ENCODE results near the gene ITGAL. TPM values are rescaled to one million over a fixed set of nuclear protein-coding genes. Genes with fewer than 3 reads are reported as not detected.
"Not testable (repeated sequence)": the region's sequence is repeated elsewhere in the genome, so short reads cannot be mapped to it uniquely, and the experiment has no call there.

The ITGAL gene
- total RNA-seq, 1 experiment from 2014 or later = not detected

DNA sequence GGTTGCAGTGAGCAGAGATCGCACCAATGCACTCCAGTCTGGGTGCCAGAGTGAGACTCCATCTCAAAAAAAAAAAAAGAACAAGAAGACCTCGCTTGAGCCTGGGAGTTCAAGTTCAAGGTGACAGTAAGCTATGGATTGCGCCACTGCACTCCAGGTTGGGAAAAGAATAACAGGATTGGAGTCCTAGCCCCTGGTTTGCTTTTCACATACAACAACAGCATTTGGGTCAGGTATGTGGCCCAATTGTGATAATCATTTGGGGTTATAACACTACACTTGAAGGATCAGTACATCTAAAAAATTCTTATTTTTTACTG lies 23.5 kb upstream of the ITGAL start:
- no peak for DNase-seq (ENCODE audit: unreplicated experiment)
- ChIA-PET POLR2A (interaction anchor here (0.6 to 2.3 kb wide), 7 partner anchors 10 to 535 kb away, joined by 3 to 7 read pairs (median 3); partner anchors contain the start of genes DCTPP1 and FBRS), CTCF (interaction anchor here (0.6 to 3.2 kb wide), 29 partner anchors 9 to 183 kb away, joined by 3 to 12 read pairs (median 4); partner anchors contain the start of genes DCTPP1 and ZNF747)
- intact Hi-C loops (cut with micrococcal nuclease) = loop anchor here (1.0 to 2.0 kb wide), 3 partner anchors 78 to 179 kb away; partner anchors contain the start of gene ZNF768
- Mint-ChIP-seq H3K27me3 (ENCODE audit: insufficient read depth, unreplicated experiment) (no peaks in the 10 kb centered on the region), H3K4me1 (ENCODE audit: insufficient read depth, unreplicated experiment) (peaks cover 12% of the 10 kb centered on the region), H3K4me3 (ENCODE audit: unreplicated experiment) (no peak overlapping the region), H3K27ac (ENCODE audit: low read depth, unreplicated experiment) (no peak overlapping the region), H3K36me3 (ENCODE audit: insufficient read depth, unreplicated experiment) (peaks cover 17% of the 10 kb centered on the region), H3K9me3 (ENCODE audit: unreplicated experiment) (peaks cover 7% of the 10 kb centered on the region)
- BruUV-seq (replicated peaks) = no TSS peak
- TF ChIP-seq, protein P1, sequence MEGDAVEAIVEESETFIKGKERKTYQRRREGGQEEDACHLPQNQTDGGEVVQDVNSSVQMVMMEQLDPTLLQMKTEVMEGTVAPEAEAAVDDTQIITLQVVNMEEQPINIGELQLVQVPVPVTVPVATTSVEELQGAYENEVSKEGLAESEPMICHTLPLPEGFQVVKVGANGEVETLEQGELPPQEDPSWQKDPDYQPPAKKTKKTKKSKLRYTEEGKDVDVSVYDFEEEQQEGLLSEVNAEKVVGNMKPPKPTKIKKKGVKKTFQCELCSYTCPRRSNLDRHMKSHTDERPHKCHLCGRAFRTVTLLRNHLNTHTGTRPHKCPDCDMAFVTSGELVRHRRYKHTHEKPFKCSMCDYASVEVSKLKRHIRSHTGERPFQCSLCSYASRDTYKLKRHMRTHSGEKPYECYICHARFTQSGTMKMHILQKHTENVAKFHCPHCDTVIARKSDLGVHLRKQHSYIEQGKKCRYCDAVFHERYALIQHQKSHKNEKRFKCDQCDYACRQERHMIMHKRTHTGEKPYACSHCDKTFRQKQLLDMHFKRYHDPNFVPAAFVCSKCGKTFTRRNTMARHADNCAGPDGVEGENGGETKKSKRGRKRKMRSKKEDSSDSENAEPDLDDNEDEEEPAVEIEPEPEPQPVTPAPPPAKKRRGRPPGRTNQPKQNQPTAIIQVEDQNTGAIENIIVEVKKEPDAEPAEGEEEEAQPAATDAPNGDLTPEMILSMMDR (IDR thresholded peaks at IDR 0.05; ENCODE audit: unreplicated experiment) = no peak

DNA sequence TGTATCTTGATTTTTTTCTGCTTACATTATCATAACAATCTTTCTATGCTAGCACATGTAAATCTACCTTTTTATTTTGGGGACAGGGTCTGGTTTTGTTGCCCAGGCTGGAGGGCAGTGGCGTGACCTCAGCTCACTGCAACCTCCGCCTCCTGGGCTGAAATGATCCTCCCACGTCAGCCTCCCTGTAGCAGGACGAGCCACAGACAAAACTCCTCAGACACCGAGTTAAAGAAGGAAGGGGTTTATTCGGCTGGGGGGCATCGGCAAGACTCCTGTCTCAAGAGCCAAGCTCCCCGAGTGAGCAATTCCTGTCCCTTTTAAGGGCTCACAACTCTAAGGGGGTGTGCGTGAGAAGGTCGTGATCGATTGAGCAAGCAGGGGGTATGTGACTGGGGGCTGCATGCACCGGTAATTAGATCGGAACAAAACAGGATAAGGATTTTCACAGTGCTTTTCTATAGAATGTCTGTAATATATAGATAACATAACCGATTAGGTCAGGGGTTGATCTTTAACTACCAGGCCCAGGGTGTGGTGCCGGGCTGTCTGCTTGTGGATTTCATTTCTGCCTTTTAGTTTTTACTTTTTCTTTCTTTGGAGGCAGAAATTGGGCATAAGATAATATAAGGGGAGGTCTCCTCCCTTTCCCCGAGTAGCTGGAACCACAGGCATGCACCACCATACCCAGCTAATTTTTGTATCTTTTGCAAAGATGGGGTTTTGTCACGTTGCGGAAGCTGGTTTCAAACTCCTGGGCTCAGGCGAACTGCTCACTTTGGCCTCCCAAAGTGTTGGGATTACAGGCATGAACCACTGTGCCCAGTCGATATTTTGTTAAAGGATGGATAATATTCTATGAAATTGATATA lies 19.6 kb upstream of the ITGAL start:
- H3K36me3 Mint-ChIP-seq (ENCODE audit: insufficient read depth, unreplicated experiment); POLR2A ChIA-PET; H3K27me3 Mint-ChIP-seq (ENCODE audit: insufficient read depth, unreplicated experiment); intact Hi-C loops (cut with micrococcal nuclease); DNase-seq (ENCODE audit: unreplicated experiment); H3K27ac Mint-ChIP-seq (ENCODE audit: low read depth, unreplicated experiment); H3K4me1 Mint-ChIP-seq (ENCODE audit: insufficient read depth, unreplicated experiment); BruUV-seq (replicated peaks); H3K4me3 Mint-ChIP-seq (ENCODE audit: unreplicated experiment); H3K9me3 Mint-ChIP-seq (ENCODE audit: unreplicated experiment); CTCF ChIA-PET: not testable (repeated sequence)

DNA sequence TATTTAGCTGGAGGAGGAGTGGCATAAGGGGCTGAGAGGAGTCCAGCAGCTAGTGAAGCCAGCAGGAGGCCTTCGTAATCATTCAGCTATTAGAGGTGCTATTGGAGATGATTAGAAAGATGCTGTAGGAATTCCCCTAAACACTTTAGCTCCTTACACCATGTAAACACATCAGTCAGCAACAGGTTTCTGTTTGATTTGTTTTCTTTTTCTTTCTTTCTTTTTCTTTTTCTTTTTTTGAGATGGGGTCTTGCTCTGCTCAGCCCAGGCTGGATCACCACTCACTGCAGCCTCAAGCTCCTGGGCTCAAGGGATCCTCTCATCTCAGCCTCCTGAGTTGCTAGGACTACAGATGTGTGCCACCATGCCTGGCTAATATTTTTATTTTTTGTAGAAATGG lies 16.2 kb upstream of the ITGAL start:
- no peak for DNase-seq (ENCODE audit: unreplicated experiment)
- ChIA-PET POLR2A (interaction anchor here (0.7 to 0.8 kb wide), 2 partner anchors 10 to 395 kb away, joined by 3 to 4 read pairs; no protein-coding TSS in a partner anchor), CTCF (interaction anchor here (0.7 to 1.3 kb wide), 5 partner anchors 10 to 154 kb away, joined by 3 to 5 read pairs (median 3); partner anchors contain the start of genes DCTPP1 and ZNF747)
- Mint-ChIP-seq H3K4me3 (ENCODE audit: unreplicated experiment) (no peak overlapping the region), H3K27ac (ENCODE audit: low read depth, unreplicated experiment) (no peak overlapping the region), H3K4me1 (ENCODE audit: insufficient read depth, unreplicated experiment) (no peaks in the 10 kb centered on the region), H3K9me3 (ENCODE audit: unreplicated experiment) (no peaks in the 10 kb centered on the region), H3K36me3 (ENCODE audit: insufficient read depth, unreplicated experiment) (no peaks in the 10 kb centered on the region), H3K27me3 (ENCODE audit: insufficient read depth, unreplicated experiment) (no peaks in the 10 kb centered on the region)
- no TSS peak for BruUV-seq (replicated peaks)
- intact Hi-C loops (cut with micrococcal nuclease) = no loop called here
- TF ChIP-seq, protein P1 (IDR thresholded peaks at IDR 0.05; ENCODE audit: unreplicated experiment) = no peak

DNA sequence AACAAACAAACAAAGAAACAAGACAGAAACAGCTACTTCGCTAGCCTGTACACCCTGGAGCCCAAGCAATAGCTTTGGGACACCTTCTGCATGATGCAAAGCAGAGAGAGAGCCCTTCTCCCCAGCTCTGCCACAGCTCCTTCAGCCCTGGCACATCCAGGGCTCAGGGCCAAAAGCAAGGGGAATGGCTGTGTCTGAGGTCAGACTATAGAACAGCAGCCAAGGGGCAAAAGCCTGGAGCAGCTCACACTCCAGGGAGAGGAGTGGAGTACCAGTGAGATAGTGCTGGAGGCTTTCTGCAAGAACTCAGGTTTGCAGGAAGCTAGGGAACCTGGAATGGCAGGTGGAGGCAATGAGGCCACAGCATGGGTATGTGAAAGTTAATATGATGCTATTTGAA lies 15.3 kb upstream of the ITGAL start:
- Mint-ChIP-seq H3K4me1 (ENCODE audit: insufficient read depth, unreplicated experiment) (no peaks in the 10 kb centered on the region), H3K36me3 (ENCODE audit: insufficient read depth, unreplicated experiment) (no peaks in the 10 kb centered on the region), H3K27ac (ENCODE audit: low read depth, unreplicated experiment) (no peak overlapping the region), H3K4me3 (ENCODE audit: unreplicated experiment) (no peak overlapping the region), H3K27me3 (ENCODE audit: insufficient read depth, unreplicated experiment) (no peaks in the 10 kb centered on the region), H3K9me3 (ENCODE audit: unreplicated experiment) (no peaks in the 10 kb centered on the region)
- no peak for DNase-seq (ENCODE audit: unreplicated experiment)
- intact Hi-C loops (cut with micrococcal nuclease) = no loop called here
- ChIA-PET POLR2A (interaction anchor here (0.6 to 1.1 kb wide), 4 partner anchors 10 to 70 kb away, joined by 3 to 6 read pairs (median 4); no protein-coding TSS in a partner anchor), CTCF (interaction anchor here (0.8 to 1.3 kb wide), 3 partner anchors 11 to 78 kb away, joined by 3 to 5 read pairs (median 3); partner anchors contain the start of gene ZNF747)
- TF ChIP-seq, protein P1 (IDR thresholded peaks at IDR 0.05; ENCODE audit: unreplicated experiment) = no peak
- BruUV-seq (replicated peaks) = no TSS peak

Measured in MCF 10A (cell line).